PC-3 (cell line): ENCODE results near the gene ATAD3B. TPM values are rescaled to one million over a fixed set of nuclear protein-coding genes. Genes with fewer than 3 reads are reported as not detected.
"Not testable (repeated sequence)": the region's sequence is repeated elsewhere in the genome, so short reads cannot be mapped to it uniquely, and the experiment has no call there.

ENCODE experiments used
- ATAC-seq: fragments of 200-7000 bp; cut with Tn5 transposase; 2 replicates; pipeline ENCODE4 v1.9.1; 2020; ENCODE audit warnings: mild to moderate bottlenecking, moderate library complexity
- BruUV-seq: library from RNA; stranded (reverse); fragments of 400-500 nt; replicated peaks from 2 replicates; lab custom pipeline; 2021; lab: Mats Ljungman, UMichigan
- CTCF ChIA-PET: fragments of 300-600 bp; sonication (Branson Sonifier 250); formaldehyde crosslinking; loops from one replicate; lab custom pipeline; 2022; ENCODE audit warnings: antibody characterized with exemption; lab: Charles Lee
- POLR2A ChIA-PET: fragments of 300-600 bp; sonication (Branson Sonifier 250); formaldehyde crosslinking; loops from one replicate; lab custom pipeline; 2022; ENCODE audit warnings: antibody characterized with exemption; ENCODE audit not compliant: unreplicated experiment; lab: Charles Lee
- DNase-seq: peaks from one replicate; pipeline ENCODE4 v3.0.0-alpha.2; 2015
- H2AFZ ChIP-seq: fragments of 300-600 bp; sonication (generic); 2 replicates; pipeline ENCODE4 v1.6.0; 2016; ENCODE audit warnings: antibody characterized with exemption, low read length
- H3F3A ChIP-seq: fragments of 300-600 bp; sonication (generic); one replicate; pipeline ENCODE4 v1.6.0; 2017; ENCODE audit warnings: antibody characterized with exemption, low read length, control low read depth, mild to moderate bottlenecking; ENCODE audit not compliant: unreplicated experiment
- H3K27ac ChIP-seq: fragments of 300-600 bp; sonication (generic); 2 replicates; pipeline ENCODE4 v1.5.1; 2016; ENCODE audit warnings: mild to moderate bottlenecking, low read length
- H3K27me3 ChIP-seq: fragments of 300-600 bp; sonication (generic); 2 replicates; pipeline ENCODE4 v1.6.1; 2016; ENCODE audit warnings: low read length, mixed read lengths
- H3K36me3 ChIP-seq: fragments of 300-600 bp; sonication (generic); 2 replicates; pipeline ENCODE4 v1.6.1; 2016; ENCODE audit warnings: low read depth, mixed run types, low read length, mixed read lengths
- H3K4me1 ChIP-seq: fragments of 300-600 bp; sonication (generic); 2 replicates; pipeline ENCODE4 v1.5.1; 2016; ENCODE audit warnings: low read length; ENCODE audit not compliant: insufficient read depth
- H3K4me2 ChIP-seq: fragments of 300-600 bp; sonication (generic); 2 replicates; pipeline ENCODE4 v1.6.0; 2016; ENCODE audit warnings: low read length
- H3K4me3 ChIP-seq: fragments of 300-600 bp; sonication (generic); 2 replicates; pipeline ENCODE4 v1.5.1; 2016; ENCODE audit warnings: mild to moderate bottlenecking, low read length, mixed read lengths
- H3K79me2 ChIP-seq: fragments of 300-600 bp; sonication (generic); 2 replicates; pipeline ENCODE4 v1.6.1; 2017; ENCODE audit warnings: low read length, mixed read lengths
- H3K9ac ChIP-seq: fragments of 300-600 bp; sonication (generic); 2 replicates; pipeline ENCODE4 v1.6.0; 2016; ENCODE audit warnings: mild to moderate bottlenecking, low read length
- H3K9me2 ChIP-seq: fragments of 300-600 bp; sonication (generic); replicated peaks from 2 replicates; pipeline ENCODE4 v1.6.1; 2016; ENCODE audit warnings: mixed run types, low read length, mixed read lengths
- H3K9me3 ChIP-seq: fragments of 300-600 bp; sonication (generic); 2 replicates; pipeline ENCODE4 v1.6.1; 2016; ENCODE audit warnings: low read length, mixed read lengths
- H4K20me1 ChIP-seq: fragments of 300-600 bp; sonication (generic); 2 replicates; pipeline ENCODE4 v1.6.1; 2016; ENCODE audit warnings: low read length, mixed read lengths
- EZH2 ChIP-seq: fragments of 300-600 bp; sonication (generic); IDR thresholded peaks from one replicate; pipeline ENCODE4 v1.6.1; 2017; ENCODE audit warnings: antibody characterized with exemption, mild to moderate bottlenecking, low read length; ENCODE audit not compliant: unreplicated experiment
- EZH2phosphoT487 ChIP-seq: fragments of 300-600 bp; sonication (generic); IDR thresholded peaks from 2 replicates; pipeline ENCODE4 v1.6.1; 2018; ENCODE audit warnings: mild to moderate bottlenecking, antibody characterized with exemption, low read length, borderline replicate concordance
- intact Hi-C: fragments of 100-400 bp; cut with micrococcal nuclease; formaldehyde crosslinking; loops from 2 replicates; pipeline ENCODE4 v1.9.0; 2023
- total RNA-seq: library from RNA; depleted of rRNA; stranded (reverse); fragments of >200 nt; gene quantifications from 2 replicates; pipeline ENCODE4 v1.2.3, GENCODE V29; 2014
- TF ChIP-seq, protein P1 (sequence below): fragments of 300-600 bp; sonication (generic); conservative IDR thresholded peaks from 2 replicates; pipeline ENCODE4 v1.5.1; 2017; ENCODE audit warnings: antibody characterized with exemption, low read depth, mild to moderate bottlenecking, low read length

Gene ATAD3B
- total RNA-seq, 1 experiment from 2014 or later: 140 TPM

DNA sequence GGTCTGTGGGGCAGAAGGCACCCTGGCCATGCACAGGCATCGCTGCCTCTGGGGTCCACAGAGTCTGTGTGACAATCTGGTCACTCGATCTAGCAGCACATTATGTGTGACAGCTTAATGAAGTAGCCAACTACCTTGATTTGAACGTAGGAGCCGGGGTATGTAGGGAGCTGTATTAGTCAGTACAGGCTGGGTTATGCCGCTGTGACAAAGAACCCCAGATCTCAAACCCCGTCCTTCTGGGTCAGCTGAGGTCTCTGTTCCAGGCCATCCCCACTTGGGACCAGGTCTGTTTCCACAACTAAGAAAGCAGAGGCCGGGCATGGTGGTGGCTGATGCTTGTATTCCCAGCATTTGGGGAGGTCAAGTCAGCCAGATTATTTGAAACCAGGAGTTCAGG is 8.3 kb upstream of the ATAD3B start:
- Histone ChIP-seq H3K27ac (no peak overlapping the region), H3K36me3 (no peaks in the 10 kb centered on the region), H3K9ac (no peak overlapping the region), H3K27me3 (no peaks in the 10 kb centered on the region), H2AFZ (no peak overlapping the region), H3K79me2 (no peaks in the 10 kb centered on the region), H3F3A (no peaks in the 10 kb centered on the region), H4K20me1 (no peaks in the 10 kb centered on the region), H3K4me1 (peaks cover 4% of the 10 kb centered on the region), H3K9me2 (no peaks in the 10 kb centered on the region), H3K4me3 (no peak overlapping the region), H3K4me2 (no peak overlapping the region), H3K9me3 (no peaks in the 10 kb centered on the region)
- TF ChIP-seq, protein P1, sequence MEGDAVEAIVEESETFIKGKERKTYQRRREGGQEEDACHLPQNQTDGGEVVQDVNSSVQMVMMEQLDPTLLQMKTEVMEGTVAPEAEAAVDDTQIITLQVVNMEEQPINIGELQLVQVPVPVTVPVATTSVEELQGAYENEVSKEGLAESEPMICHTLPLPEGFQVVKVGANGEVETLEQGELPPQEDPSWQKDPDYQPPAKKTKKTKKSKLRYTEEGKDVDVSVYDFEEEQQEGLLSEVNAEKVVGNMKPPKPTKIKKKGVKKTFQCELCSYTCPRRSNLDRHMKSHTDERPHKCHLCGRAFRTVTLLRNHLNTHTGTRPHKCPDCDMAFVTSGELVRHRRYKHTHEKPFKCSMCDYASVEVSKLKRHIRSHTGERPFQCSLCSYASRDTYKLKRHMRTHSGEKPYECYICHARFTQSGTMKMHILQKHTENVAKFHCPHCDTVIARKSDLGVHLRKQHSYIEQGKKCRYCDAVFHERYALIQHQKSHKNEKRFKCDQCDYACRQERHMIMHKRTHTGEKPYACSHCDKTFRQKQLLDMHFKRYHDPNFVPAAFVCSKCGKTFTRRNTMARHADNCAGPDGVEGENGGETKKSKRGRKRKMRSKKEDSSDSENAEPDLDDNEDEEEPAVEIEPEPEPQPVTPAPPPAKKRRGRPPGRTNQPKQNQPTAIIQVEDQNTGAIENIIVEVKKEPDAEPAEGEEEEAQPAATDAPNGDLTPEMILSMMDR: no peak
- no peak for TF ChIP-seq EZH2
- no peak for TF ChIP-seq EZH2phosphoT487
- ChIA-PET CTCF (no interaction called here), POLR2A (no interaction called here)
- intact Hi-C loops: no loop called here
- BruUV-seq: no TSS peak
- DNase-seq: no peak
- no peak for ATAC-seq

GRCh38 chr1:1468196-1468985 is 3.2 kb upstream of the ATAD3B start:
- H3K4me3 ChIP-seq, H3K4me2 ChIP-seq, POLR2A ChIA-PET, H3K9me3 ChIP-seq, intact Hi-C loops, H3K9me2 ChIP-seq, H2AFZ ChIP-seq, DNase-seq, ATAC-seq, H3K9ac ChIP-seq, H3F3A ChIP-seq, BruUV-seq, CTCF ChIA-PET, H3K27ac ChIP-seq, H3K36me3 ChIP-seq, H4K20me1 ChIP-seq, H3K4me1 ChIP-seq, H3K27me3 ChIP-seq: not testable (repeated sequence)
- H3K79me2 ChIP-seq: peaks cover 32% of the 10 kb centered on the region

GRCh38 chr1:1470626-1471388 is 758 bp upstream of the ATAD3B start:
- peak overlapping the region; percentile 85 for H3K9ac ChIP-seq
- peaks cover 12% of the 10 kb centered on the region for H3K4me1 ChIP-seq
- H4K20me1 ChIP-seq: peaks cover 21% of the 10 kb centered on the region
- TF ChIP-seq EZH2phosphoT487 (no peak), EZH2 (no peak)
- TF ChIP-seq, protein P1: no peak
- TSS peak; percentile 96 for BruUV-seq
- peaks cover 3% of the 10 kb centered on the region; the same call in 1 of the 2 replicates for H3K36me3 ChIP-seq
- H3K9me2 ChIP-seq: no peaks in the 10 kb centered on the region
- H3K27me3 ChIP-seq: no peaks in the 10 kb centered on the region
- H3K27ac ChIP-seq: peak overlapping the region; percentile 58
- no peaks in the 10 kb centered on the region for H3K9me3 ChIP-seq
- intact Hi-C loops: loop anchor here (1.0 kb wide), 2 partner anchors 40 to 64 kb away; partner anchors contain the start of gene MRPL20
- H3K4me2 ChIP-seq: peak overlapping the region; percentile 80
- H3K4me3 ChIP-seq: peak overlapping the region; percentile 77
- peak overlapping the region; percentile 75 for H2AFZ ChIP-seq
- DNase-seq (peak; percentile 56), ATAC-seq (peak; percentile 19)
- POLR2A ChIA-PET: no interaction called here
- CTCF ChIA-PET: no interaction called here
- H3K79me2 ChIP-seq: peaks cover 55% of the 10 kb centered on the region
- no peaks in the 10 kb centered on the region for H3F3A ChIP-seq

GRCh38 chr1:1472053-1472876 is 700 bp downstream of the ATAD3B start:
- H3K9me3 ChIP-seq, H3K27me3 ChIP-seq, H2AFZ ChIP-seq, POLR2A ChIA-PET, H3K9me2 ChIP-seq, intact Hi-C loops, H3F3A ChIP-seq, DNase-seq: not testable (repeated sequence)
- ATAC-seq: peak; percentile 33
- Histone ChIP-seq H3K79me2 (peaks cover 70% of the 10 kb centered on the region), H3K4me3 (peak overlapping the region; percentile 88), H3K4me2 (peak overlapping the region; percentile 87), H4K20me1 (peaks cover 27% of the 10 kb centered on the region), H3K4me1 (peaks cover 12% of the 10 kb centered on the region), H3K9ac (peak overlapping the region; percentile 85), H3K27ac (peak overlapping the region; percentile 8), H3K36me3 (peaks cover 11% of the 10 kb centered on the region; the same call in 1 of the 2 replicates)
- TSS peak; percentile 71 for BruUV-seq
- CTCF ChIA-PET: interaction anchor here (0.7 kb wide), 1 partner anchor 138 kb away, joined by 9 read pairs; no protein-coding TSS in a partner anchor
